Measurements from ENCODE around the gene NUPR1. TPM values are rescaled to one million over a fixed set of nuclear protein-coding genes. Genes with fewer than 3 reads are reported as not detected.

The NUPR1 gene
- total RNA-seq, 2 experiments from 2014 or later: not detected

DNA sequence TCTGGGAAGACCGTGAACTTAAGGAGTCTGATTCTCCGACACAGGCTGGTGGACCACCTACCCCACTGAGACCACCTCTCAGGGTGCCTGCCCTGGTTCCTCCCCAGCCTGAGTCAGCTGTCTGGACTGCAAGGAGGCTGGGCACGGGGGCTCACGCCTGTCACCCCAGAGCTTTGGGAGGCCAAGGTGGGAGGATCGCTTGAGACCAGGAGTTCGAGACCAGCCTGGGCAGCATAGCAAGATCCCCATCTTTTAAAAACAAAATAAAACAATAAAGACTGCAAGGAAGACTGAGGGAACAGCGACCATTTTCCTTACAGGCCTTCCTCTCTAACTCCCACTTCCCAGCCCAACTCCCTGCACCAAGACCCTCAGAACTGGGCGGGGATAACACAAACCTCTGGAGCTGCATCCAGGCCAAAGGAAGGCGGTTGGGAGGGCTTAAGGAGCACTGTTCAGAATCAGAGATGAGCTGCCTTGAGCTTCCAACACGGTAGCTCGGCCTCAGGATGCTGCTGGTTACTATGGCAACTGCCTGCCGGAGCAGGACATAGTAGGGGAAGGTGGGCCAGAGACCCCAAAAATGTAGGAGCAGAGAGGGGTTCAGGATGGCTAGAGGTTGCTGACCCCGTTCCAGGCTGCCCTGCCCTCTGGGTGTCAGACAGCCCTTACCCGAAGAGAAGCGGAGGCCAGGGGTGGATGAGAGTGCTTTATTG is 40.0 kb downstream of the NUPR1 start:
- Histone ChIP-seq H3K4me3 (ENCODE audit: low read length) (no peak overlapping the region), H3K9me3 (ENCODE audit: control insufficient read depth in 1 of 2, insufficient read depth in 1 of 2, low read length in 2 of 2) (peaks cover 0 to 6% of the 10 kb centered on the region in 2 experiments), H3K4me1 (ENCODE audit: insufficient read depth, low read length) (peaks cover 40% of the 10 kb centered on the region), H3K27me3 (ENCODE audit: control insufficient read depth in 1 of 2, insufficient read depth in 2 of 2, low read length in 2 of 2) (no peaks in the 10 kb centered on the region), H3K36me3 (ENCODE audit: insufficient read depth, low read length) (peaks cover 15% of the 10 kb centered on the region), H3K27ac (ENCODE audit: low read depth in 1 of 2, low read length in 2 of 2) (no peak overlapping the region)
- Mint-ChIP-seq H3K4me1 (ENCODE audit: low read depth) (peaks cover 35% of the 10 kb centered on the region), H3K36me3 (ENCODE audit: low read depth) (peaks cover 13% of the 10 kb centered on the region), H3K27ac (peak overlapping the region; percentile 49), H3K4me3 (no peak overlapping the region), H3K27me3 (no peaks in the 10 kb centered on the region), H3K9me3 (no peaks in the 10 kb centered on the region)
- POLR2A ChIA-PET: interaction anchor here (2.6 kb wide), 1 partner anchor 36 kb away, joined by 6 read pairs; no protein-coding TSS in a partner anchor
- DNase-seq (no peak), ATAC-seq (ENCODE audit: poor library complexity) (no peak)
- CTCF ChIA-PET: no interaction called here
- intact Hi-C loops (cut with DNase I, micrococcal nuclease): loop anchor here in 1 of 2 experiments (5.0 to 10.0 kb wide), 3 partner anchors 33 to 346 kb away; partner anchors contain the start of genes TUFM and XPO6
- TF ChIP-seq, protein P1, sequence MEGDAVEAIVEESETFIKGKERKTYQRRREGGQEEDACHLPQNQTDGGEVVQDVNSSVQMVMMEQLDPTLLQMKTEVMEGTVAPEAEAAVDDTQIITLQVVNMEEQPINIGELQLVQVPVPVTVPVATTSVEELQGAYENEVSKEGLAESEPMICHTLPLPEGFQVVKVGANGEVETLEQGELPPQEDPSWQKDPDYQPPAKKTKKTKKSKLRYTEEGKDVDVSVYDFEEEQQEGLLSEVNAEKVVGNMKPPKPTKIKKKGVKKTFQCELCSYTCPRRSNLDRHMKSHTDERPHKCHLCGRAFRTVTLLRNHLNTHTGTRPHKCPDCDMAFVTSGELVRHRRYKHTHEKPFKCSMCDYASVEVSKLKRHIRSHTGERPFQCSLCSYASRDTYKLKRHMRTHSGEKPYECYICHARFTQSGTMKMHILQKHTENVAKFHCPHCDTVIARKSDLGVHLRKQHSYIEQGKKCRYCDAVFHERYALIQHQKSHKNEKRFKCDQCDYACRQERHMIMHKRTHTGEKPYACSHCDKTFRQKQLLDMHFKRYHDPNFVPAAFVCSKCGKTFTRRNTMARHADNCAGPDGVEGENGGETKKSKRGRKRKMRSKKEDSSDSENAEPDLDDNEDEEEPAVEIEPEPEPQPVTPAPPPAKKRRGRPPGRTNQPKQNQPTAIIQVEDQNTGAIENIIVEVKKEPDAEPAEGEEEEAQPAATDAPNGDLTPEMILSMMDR (IDR thresholded peaks at IDR 0.05): no peak

DNA sequence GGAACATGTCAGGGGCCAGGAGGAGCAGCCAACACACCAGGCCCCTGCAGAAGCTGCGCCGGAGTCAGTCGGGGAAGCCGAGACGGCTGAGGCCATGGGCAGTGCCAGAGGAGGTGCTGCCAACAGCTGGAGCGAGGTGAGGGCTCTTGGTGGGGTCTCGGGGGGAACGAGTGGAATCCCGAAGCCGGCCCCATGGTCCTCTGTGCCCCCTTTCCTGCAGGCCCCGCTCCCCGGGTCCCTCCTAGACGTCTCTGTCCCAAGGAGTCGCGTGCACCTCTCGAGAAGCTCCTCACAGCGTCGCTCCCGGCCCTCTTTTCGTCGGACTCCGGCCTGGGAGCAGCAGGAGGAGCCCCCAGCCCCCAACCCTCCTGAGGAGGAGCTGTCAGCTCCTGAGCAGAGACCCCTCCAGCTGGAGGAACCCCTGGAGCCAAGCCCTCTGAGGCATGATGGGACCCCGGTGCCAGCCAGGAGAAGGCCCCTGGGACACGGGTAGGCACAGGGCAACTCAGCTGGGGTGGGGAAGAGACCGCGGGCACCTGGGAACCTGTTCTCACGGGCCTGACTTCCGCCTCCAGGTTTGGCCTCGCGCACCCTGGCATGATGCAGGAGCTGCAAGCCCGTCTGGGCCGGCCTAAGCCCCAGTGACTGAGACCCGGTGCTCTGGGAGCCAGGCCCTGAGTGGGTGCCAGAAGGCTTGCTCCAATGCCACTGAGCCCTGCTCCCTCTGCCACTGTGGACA is 40.7 kb downstream of the NUPR1 start:
- no peak for ATAC-seq (ENCODE audit: poor library complexity)
- Mint-ChIP-seq H3K27me3 (no peaks in the 10 kb centered on the region), H3K4me1 (ENCODE audit: low read depth) (peaks cover 43% of the 10 kb centered on the region), H3K9me3 (no peaks in the 10 kb centered on the region), H3K36me3 (ENCODE audit: low read depth) (peaks cover 14% of the 10 kb centered on the region), H3K4me3 (no peak overlapping the region), H3K27ac (peak overlapping the region; percentile 99)
- POLR2A ChIA-PET: no interaction called here
- Histone ChIP-seq H3K4me1 (ENCODE audit: insufficient read depth, low read length) (peaks cover 48% of the 10 kb centered on the region), H3K27ac (ENCODE audit: low read depth in 1 of 2, low read length in 2 of 2) (no peak overlapping the region), H3K9me3 (ENCODE audit: control insufficient read depth in 1 of 2, insufficient read depth in 1 of 2, low read length in 2 of 2) (peaks cover 0 to 6% of the 10 kb centered on the region in 2 experiments), H3K27me3 (ENCODE audit: control insufficient read depth in 1 of 2, insufficient read depth in 2 of 2, low read length in 2 of 2) (no peaks in the 10 kb centered on the region), H3K4me3 (ENCODE audit: low read length) (no peak overlapping the region), H3K36me3 (ENCODE audit: insufficient read depth, low read length) (peaks cover 15% of the 10 kb centered on the region)
- CTCF ChIA-PET: no interaction called here
- DNase-seq: no peak
- TF ChIP-seq, protein P1 (IDR thresholded peaks at IDR 0.05): no peak
- intact Hi-C loops (cut with DNase I, micrococcal nuclease): loop anchor here in 1 of 2 experiments (5.0 to 10.0 kb wide), 3 partner anchors 34 to 347 kb away; partner anchors contain the start of genes TUFM and XPO6

DNA sequence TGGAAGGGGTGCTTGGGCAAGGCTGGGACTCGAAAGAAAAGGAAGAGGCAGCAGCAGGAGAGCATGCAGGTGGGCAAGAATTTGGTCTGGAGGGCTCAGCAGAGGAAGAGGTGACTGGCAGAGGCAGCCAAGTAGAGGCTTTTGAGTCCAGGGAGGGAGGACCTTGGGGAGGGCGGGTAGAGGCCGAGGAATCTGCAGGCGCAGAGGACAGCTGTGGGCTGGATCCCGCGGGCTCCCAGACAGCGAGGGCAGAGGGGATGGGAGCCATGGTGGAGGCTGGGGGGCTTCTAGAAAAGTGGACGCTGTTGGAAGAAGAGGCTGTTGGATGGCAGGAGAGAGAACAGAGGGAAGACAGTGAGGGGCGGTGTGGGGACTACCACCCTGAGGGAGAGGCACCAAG is 41.4 kb downstream of the NUPR1 start:
- no peaks in the 10 kb centered on the region for H3K9me3 Mint-ChIP-seq
- Histone ChIP-seq H3K27me3 (ENCODE audit: control insufficient read depth in 1 of 2, insufficient read depth in 2 of 2, low read length in 2 of 2) (no peaks in the 10 kb centered on the region), H3K4me1 (ENCODE audit: insufficient read depth, low read length) (peaks cover 55% of the 10 kb centered on the region), H3K9me3 (ENCODE audit: control insufficient read depth in 1 of 2, insufficient read depth in 1 of 2, low read length in 2 of 2) (peaks cover 0 to 6% of the 10 kb centered on the region in 2 experiments), H3K27ac (ENCODE audit: low read depth in 1 of 2, low read length in 2 of 2) (no peak overlapping the region), H3K36me3 (ENCODE audit: insufficient read depth, low read length) (peaks cover 15% of the 10 kb centered on the region), H3K4me3 (ENCODE audit: low read length) (no peak overlapping the region)
- intact Hi-C loops (cut with DNase I, micrococcal nuclease): loop anchor here in 1 of 2 experiments (5.0 to 10.0 kb wide), 3 partner anchors 35 to 347 kb away; partner anchors contain the start of genes TUFM and XPO6
- peak overlapping the region; percentile 30 for H3K4me3 Mint-ChIP-seq
- peak overlapping the region; percentile 99 for H3K27ac Mint-ChIP-seq
- ATAC-seq (ENCODE audit: poor library complexity) (no peak), DNase-seq (no peak)
- TF ChIP-seq, protein P1 (IDR thresholded peaks at IDR 0.05): no peak
- H3K36me3 Mint-ChIP-seq (ENCODE audit: low read depth): peaks cover 14% of the 10 kb centered on the region
- H3K4me1 Mint-ChIP-seq (ENCODE audit: low read depth): peaks cover 49% of the 10 kb centered on the region
- H3K27me3 Mint-ChIP-seq: no peaks in the 10 kb centered on the region
- ChIA-PET POLR2A (interaction anchor here (1.6 kb wide), 1 partner anchor 37 kb away, joined by 3 read pairs; no protein-coding TSS in a partner anchor), CTCF (no interaction called here)

Data from CD4-positive, alpha-beta T cell (primary cell).